ENCODE data around the gene ADGRF3.
"Not testable (repeated sequence)": the region's sequence is repeated elsewhere in the genome, so short reads cannot be mapped to it uniquely, and the experiment has no call there.

Gene ADGRF3

DNA sequence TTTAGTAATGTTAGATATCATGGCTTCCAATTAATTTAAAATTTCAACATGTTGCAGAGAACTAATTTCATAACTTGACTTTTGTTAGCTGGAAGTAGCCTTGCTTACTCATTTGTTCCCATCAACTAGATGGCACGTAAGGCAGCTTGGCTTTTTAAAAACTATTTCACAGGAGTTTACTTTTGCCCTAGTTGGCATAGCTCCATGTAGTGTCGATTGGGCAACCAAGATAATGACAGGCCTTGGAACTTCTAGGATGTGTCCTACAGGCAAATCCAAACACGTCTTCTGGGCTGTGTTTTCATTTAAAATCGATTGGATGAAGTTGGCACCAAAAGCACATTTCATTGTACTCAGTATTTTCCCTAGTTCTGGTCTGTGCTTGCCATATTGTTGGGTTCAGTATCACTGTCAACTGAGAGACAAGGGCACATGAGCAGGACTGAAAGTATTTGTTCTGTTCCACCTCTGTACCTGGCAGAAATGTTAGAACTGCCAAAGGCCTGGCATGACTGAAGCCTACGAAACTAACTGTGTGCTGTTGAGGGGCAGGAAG is 72.5 kb downstream of the ADGRF3 start:
- DNase-seq (no peak), ATAC-seq (replicated peaks) (no peak)
- Mint-ChIP-seq H3K4me1 (ENCODE audit: low read depth in 2 of 2) (peaks cover 0 to 4% of the 10 kb centered on the region in 2 donors), H3K27me3 (no peaks in the 10 kb centered on the region), H3K27ac (peak overlapping the region in 1 of 2 donors; percentile 46), H3K36me3 (ENCODE audit: insufficient read depth) (peaks cover 47% of the 10 kb centered on the region), H3K4me3 (no peak overlapping the region), H3K9me3 (no peaks in the 10 kb centered on the region)

DNA sequence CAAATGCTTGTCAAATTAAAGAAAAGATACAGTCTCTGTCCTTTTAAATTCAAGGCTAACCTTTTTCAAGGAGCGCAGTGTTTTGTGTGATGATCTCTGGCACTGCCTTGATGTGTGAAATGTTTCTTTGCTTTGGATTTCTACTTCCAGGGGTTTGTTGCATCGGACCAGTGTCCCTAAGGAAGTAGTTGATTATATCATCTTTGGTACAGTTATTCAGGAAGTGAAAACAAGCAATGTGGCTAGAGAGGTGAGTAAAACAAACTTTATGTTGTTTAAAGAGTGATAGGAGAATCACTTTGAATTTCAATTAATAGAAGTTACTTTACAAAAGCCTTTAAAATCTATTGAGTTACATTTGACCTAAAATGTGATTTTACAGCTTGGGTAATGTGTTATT is 73.1 kb downstream of the ADGRF3 start:
- H3K36me3 Mint-ChIP-seq (ENCODE audit: insufficient read depth): peaks cover 43% of the 10 kb centered on the region
- H3K27me3 Mint-ChIP-seq: no peaks in the 10 kb centered on the region
- no peak overlapping the region for H3K4me3 Mint-ChIP-seq
- no peak for ATAC-seq (replicated peaks)
- peak overlapping the region in 1 of 2 donors; percentile 46 for H3K27ac Mint-ChIP-seq
- H3K4me1 Mint-ChIP-seq (ENCODE audit: low read depth in 2 of 2): peaks cover 0 to 4% of the 10 kb centered on the region in 2 donors
- H3K9me3 Mint-ChIP-seq: no peaks in the 10 kb centered on the region
- DNase-seq: no peak

DNA sequence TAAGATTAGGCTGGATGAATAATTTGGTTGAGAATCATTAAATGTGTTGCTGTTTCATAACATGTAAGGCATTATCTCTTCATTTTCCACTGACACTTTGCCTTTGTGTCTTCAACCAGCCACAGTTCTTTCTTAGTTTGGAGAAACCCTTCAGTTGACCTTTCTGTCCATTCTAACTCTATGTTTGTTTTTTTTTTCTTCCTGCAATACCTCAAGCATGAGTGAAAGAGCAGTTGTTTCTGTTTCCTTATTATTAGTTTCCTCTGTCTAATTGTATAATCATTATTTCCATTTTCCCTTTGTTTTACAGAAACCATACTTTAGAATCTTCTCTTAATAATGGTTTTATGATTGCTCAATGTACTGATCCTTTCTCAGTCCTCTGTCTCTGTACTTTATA is 76.2 kb downstream of the ADGRF3 start:
- ATAC-seq (replicated peaks): no peak
- Mint-ChIP-seq H3K4me1 (ENCODE audit: low read depth in 2 of 2) (peaks cover 0 to 4% of the 10 kb centered on the region in 2 donors), H3K27ac (peak overlapping the region; percentile 1 to 5), H3K27me3 (no peaks in the 10 kb centered on the region), H3K9me3 (no peaks in the 10 kb centered on the region), H3K36me3 (ENCODE audit: insufficient read depth) (peaks cover 42% of the 10 kb centered on the region), H3K4me3 (no peak overlapping the region)
- no peak for DNase-seq

DNA sequence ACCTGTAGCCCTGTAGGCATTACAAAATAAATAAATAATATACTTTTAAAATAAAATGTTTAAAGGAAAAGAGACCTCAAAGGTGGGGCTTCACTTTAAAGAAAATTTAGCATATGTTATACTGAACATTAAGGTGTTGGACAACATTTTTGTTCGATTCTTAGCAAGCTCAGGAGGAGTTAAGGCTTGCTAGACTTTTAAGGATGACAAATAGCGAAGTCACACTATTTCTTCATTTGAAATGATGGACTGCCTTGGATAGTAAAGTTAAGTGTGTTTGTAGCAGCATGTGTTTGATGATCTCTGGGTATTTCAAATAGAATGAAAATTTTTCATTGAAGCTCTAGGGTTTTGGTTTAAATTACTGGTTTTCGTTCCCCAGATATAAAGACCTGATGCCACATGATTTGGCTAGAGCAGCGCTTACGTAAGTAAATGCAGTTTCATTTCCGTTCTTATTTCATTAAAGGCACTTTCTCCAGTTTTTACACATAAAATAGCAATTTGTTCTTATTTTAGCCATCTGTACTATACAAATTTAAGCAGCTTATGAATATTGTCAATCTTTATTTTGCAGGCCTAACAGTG is 76.9 kb downstream of the ADGRF3 start:
- DNase-seq (no peak), ATAC-seq (replicated peaks) (no peak)
- H3K27ac Mint-ChIP-seq: peak overlapping the region in 1 of 2 donors; percentile 1
- peaks cover 0 to 4% of the 10 kb centered on the region in 2 donors for H3K4me1 Mint-ChIP-seq (ENCODE audit: low read depth in 2 of 2)
- H3K27me3 Mint-ChIP-seq: no peaks in the 10 kb centered on the region
- peaks cover 48% of the 10 kb centered on the region for H3K36me3 Mint-ChIP-seq (ENCODE audit: insufficient read depth)
- no peak overlapping the region for H3K4me3 Mint-ChIP-seq
- H3K9me3 Mint-ChIP-seq: no peaks in the 10 kb centered on the region

DNA sequence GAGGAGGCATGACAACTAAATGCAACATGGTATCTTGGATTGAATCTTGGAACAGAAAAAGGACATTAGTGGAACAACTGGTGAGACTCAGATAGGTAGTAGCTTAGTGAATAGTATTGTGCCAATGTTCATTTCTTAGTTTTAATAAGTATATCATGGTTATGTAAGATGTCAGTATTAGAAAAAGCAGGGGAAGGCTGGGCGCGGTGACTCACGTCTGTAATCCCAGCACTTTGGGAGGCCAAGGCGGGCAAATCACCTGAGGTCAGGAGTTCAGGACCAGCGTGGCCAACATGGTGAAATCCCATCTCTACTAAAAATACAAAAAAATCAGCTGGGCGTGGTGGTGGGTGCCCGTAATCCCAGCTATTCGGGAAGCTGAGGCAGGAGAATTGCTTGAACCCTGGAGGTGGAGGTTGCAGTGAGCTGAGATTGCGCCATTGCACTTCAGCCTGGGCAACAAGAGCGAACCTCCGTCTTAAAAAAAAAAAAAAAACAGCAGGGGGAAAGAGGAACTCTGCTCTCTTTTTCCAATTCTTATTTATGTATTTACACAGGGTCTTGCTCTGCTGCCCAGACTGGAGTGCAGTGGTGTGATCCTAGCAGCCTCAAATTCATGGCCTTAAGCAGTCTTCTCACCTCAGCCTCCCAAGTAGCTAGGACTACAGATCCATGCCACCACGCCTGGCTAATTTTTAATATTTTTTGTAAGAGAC is 77.8 kb downstream of the ADGRF3 start:
- not testable (repeated sequence) for H3K27ac Mint-ChIP-seq

DNA sequence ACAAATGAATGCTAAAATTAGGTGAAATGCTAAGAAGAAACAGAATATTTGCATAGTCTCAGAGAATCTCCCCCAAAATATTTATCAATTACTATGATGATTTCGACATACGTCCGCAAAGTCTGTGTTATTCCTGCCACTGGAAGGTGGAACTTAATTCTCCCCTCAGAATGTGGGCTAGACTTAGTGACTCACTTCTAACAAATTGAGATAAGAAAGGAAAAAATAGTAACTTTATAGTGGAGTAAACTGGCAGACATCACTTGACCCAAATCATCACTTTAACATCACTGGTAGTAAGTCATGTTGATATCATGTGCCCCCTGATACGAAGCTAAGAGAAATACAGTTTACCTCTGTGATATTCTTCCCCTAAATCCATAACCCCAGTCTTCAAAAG is 78.4 kb downstream of the ADGRF3 start:
- Mint-ChIP-seq H3K4me3 (no peak overlapping the region), H3K27ac (no peak overlapping the region), H3K36me3 (ENCODE audit: insufficient read depth) (peaks cover 43% of the 10 kb centered on the region), H3K4me1 (ENCODE audit: low read depth in 2 of 2) (peaks cover 0 to 4% of the 10 kb centered on the region in 2 donors), H3K27me3 (no peaks in the 10 kb centered on the region), H3K9me3 (no peaks in the 10 kb centered on the region)
- no peak for ATAC-seq (replicated peaks)
- DNase-seq: no peak

More for the DNA sequence above, 77.8 kb downstream of the ADGRF3 start:
- not testable (repeated sequence) for H3K4me1 Mint-ChIP-seq (ENCODE audit: low read depth in 2 of 2); H3K27me3 Mint-ChIP-seq; ATAC-seq (replicated peaks); H3K4me3 Mint-ChIP-seq; H3K9me3 Mint-ChIP-seq; DNase-seq
- H3K36me3 Mint-ChIP-seq (ENCODE audit: insufficient read depth): peaks cover 49% of the 10 kb centered on the region

DNA sequence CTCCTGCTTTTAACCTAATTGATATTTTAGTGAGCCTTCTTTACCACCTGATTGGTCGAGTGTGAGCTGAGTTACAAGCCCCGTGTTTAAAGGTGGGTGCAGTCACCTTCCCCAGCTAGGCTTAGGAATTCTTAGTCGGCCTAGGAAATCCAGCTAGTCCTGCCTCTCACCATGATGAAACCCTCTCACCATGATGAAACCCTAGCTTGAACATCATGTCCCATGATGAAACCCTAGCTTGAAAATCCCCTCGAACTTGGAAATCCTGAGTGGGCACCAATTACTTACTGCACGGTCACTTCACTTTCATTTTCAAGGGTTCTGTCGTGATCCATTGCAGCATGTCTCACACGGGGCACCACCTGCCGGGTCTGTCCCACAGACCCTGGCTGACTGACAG is 87.8 kb downstream of the ADGRF3 start:
- peaks cover 15% of the 10 kb centered on the region for H3K36me3 Mint-ChIP-seq (ENCODE audit: insufficient read depth)
- not testable (repeated sequence) for H3K4me1 Mint-ChIP-seq (ENCODE audit: low read depth in 2 of 2); ATAC-seq (replicated peaks); H3K4me3 Mint-ChIP-seq; DNase-seq; H3K27ac Mint-ChIP-seq; H3K27me3 Mint-ChIP-seq; H3K9me3 Mint-ChIP-seq

All from effector memory CD8-positive, alpha-beta T cell (primary cell).